Stimulated activated CD8-positive, alpha-beta memory T cell treated with anti-CD3 and anti-CD28 coated beads, Interleukin-7, amount 100 ng/mL, for 48 hours (primary cell): Measurements from ENCODE around the gene AP2A2.
"Not testable (repeated sequence)": the region's sequence is repeated elsewhere in the genome, so short reads cannot be mapped to it uniquely, and the experiment has no call there.

Experiments
- DNase-seq, 2 donors: peaks; one replicate each; pipeline ENCODE4 v3.0.0-alpha.2; 2020; ENCODE audit warnings: low read depth in 1 of 2; ENCODE audit errors: extremely low read depth in 1 of 2

AP2A2 gene

GRCh38 chr11:971731-972365 is 46.2 kb downstream of the AP2A2 start:
- no peak for DNase-seq

DNA sequence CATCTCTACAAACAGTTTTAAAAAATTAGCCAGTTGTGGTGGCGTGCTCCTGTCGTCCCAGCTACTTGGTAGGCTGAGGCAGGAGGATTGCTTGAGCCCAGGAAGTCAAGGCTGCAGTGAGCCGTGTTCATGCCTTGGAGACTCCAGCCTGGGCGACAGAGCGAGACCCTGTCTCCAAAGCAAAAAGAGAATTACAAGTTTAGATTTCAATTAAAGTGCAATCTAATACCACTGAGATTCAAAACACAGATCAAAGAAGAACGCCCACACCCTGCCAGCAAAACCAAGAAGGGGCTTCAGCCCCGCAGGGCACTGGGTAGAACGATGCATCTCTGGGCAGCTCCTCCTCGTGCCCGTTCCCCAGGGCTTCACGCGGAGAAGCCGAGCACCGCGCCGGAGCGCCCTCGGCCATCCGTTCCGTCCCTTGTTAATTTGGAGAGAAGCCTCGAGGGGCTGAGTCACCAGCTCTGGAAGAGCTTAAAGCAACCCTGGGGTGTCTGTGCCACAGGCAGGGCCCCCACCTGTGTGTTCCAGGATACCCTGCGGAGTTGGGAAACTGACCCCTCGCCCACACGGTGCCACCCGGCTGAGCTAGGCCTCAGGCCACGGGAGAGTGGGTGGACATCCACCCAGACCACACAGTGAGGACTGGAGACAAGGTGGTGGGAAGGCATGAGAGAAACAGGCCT is 47.0 kb downstream of the AP2A2 start:
- no peak for DNase-seq

- DNase-seq: no peak
Measured at GRCh38 chr11:973237-973636, 47.6 kb downstream of the AP2A2 start.

DNA sequence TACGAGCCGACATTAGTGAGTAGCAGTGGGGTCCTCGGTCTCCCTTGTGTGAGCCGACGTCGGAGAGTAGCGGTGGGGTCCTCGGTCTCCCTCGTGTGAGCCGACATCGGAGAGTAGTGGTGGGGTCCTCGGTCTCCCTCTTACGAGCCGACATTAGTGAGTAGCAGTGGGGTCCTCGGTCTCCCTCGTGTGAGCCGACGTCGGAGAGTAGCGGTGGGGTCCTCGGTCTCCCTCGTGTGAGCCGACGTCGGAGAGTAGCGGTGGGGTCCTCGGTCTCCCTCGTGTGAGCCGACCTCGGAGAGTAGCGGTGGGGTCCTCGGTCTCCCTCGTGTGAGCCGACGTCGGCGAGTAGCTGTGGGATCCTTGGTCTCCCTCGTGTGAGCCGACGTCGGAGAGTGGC is 49.7 kb downstream of the AP2A2 start:
- not testable (repeated sequence) for DNase-seq

DNA sequence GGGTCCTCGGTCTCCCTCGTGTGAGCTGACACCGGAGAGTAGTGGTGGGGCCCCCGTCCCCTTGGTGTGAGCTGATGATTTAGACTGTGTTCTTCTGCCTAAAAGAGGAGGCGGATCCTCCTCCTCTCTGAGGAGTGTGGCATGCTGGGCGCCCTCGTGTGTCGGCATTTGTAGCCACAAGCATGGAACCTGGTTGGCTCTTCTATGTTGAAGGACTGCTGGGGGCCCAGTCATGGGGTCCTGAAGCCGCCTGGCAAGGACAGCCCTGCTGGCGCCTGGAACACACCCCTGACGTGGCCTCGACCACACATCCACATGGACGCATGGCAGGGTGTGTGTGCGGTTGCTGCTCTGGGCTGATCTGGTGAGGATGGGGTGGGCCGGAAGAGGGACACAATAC is 50.2 kb downstream of the AP2A2 start:
- no peak for DNase-seq

DNA sequence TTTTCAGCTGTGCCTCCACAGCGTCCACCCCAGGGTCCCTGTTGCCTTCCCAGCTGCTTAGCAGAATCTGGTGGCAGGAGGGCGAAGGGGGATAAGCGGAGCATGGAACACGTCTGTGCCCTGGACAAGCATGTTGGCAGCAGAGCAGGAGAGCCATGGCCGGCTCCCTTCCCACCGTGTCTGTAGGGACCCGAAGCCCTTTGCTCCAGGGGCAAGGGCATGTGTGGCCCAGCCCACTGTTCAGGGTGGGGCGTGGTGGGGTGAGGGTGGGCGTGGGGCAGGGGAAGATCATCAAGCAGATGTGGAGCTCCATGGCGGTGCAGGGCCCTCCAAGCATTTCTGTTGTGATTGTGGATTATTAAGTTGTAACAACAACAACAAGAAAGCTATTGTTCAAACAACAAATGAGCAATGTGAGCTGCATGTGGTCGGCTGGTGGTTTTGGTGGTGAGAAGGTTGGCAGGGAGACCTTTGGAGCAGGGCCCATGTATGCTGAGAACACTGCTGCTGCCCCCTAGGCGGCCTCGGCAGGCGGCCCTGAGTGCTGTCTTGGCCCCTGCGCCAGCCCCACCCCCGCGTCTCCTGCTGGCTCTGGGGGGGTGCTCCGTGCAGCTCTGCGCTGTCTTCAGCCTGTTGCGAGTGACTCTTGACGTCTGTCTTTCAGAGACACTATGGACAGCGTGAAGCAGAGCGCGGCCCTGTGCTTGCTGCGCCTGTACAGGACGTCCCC is 50.9 kb downstream of the AP2A2 start:
- DNase-seq: no peak

DNA sequence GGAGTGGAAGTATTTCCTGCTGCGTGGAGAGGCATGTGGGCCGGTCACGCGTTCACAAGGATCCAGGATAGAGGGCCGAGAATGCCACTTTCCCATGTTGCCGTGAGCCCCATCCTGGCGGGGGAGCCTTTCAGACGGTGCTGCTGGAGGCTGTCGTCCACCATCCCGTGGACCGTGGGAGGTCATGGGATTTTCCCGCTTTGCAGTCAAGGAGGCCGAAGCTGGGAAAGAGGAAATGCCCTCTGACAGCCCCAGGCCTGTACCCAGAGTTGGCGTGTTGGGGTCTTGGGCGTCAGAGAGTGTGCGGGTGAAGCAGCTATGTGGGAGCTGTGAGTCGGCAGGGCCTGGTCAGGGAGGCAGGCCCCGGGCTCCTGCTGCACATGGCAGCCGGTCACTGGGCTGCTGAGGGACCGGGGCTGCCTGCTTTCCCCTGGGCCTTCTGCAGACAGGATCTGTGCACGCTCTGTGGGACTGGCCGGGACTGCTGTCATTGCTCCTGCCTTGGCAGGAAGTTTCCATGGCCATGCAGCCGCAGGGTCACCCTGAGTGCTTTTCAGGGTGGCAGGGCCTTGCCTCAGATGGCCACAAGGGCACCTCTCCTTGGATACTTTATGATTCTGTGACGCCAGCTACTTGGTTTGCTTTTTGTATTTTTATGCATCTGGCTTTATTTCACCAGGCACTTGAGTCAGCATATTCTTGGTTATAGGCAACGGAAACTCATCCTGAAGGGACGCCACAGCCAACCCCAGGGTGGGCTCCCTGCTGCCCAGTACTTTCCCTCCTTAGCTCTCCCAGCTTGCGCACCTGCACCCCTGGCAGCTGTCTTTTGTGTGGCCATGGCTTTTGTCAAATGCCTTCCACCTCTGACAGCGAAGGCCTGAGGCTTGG is 52.4 kb downstream of the AP2A2 start:
- no peak for DNase-seq

DNA sequence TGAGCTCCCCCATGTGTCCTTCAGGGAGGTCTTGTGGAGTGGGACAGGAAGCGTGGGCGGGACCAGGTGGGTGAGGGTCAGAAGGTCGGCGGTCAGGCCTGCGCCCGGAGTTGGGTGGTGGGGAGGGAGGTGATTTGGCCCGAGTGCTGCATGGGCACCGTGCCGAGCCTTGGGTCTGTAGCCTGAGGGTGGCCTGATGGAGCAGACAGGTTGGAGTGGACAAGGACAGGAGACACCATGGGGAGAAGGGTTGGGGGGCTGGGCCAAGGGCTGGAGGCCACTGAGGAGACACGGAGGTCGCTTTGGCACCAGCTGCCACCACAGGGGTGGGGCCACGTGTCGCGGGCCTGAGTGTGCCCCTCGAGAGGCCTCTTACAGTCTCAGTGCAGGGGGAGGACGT is 53.1 kb downstream of the AP2A2 start:
- DNase-seq: no peak

DNA sequence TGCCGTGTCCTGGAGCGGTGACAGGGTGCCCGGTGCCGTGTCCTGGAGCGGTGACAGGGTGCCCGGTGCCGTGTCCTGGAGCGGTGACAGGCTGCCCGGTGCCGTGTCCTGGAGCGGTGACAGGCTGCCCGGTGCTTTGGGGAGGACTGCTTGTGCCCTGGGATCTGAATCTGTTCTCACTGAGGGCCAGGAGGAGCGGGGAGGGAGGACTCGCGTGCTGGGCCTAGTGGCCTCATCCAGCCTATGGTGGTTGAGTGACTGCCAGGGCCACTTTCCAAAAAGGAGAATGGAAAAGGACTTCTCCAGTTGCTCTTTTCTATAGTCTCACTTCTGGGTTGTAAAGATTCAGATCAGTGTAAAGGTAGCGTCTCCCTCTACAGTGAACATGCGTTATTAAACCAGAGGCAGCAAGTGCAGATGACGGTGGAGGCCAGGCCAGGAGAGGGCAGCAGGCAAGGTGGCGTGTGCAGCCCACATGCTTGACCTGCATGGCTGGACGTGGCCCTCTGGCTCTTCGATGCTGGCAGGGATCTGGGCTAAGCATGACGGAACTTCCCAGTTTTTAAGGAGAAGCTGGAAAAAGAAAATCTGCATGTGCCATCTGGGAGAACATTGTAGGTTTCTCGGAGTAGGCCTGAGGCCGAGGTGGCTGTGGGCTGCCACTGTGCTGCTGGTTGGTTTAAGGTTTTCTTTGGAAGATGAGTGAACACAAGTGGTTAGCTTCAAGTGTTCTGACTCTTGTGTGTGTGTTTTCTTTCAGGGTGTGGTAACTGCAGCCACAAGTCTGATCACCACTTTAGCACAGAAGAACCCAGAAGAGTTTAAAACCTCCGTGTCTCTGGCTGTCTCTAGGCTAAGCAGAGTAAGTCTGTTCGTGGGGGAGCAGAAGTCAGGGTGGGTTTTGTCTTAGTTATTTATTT is 55.0 kb downstream of the AP2A2 start:
- DNase-seq: no peak

- no peak for DNase-seq
Measured at GRCh38 chr11:981764-982163, 56.1 kb downstream of the AP2A2 start.

DNA sequence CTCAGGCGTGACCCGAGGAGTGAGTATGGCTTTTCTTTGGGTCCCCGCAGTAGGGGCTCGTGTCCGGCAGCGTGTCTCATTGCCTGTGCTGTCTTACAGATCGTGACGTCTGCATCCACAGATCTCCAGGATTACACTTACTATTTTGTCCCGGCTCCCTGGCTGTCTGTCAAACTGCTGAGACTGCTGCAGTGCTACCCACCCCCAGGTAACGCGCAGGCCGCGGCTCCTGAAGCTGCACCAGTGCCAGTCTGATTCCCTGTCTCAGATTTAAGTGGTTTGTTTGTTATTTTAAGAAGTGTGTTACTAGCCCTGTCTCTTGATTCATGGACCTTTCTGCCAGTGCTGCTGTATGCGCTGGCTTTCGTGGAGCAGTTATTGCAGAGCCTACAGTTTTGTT is 58.9 kb downstream of the AP2A2 start:
- DNase-seq: no peak

- DNase-seq: no peak
Measured at GRCh38 chr11:985406-985805, 59.7 kb downstream of the AP2A2 start.

- no peak for DNase-seq
Measured at GRCh38 chr11:985848-986247, 60.2 kb downstream of the AP2A2 start.

DNA sequence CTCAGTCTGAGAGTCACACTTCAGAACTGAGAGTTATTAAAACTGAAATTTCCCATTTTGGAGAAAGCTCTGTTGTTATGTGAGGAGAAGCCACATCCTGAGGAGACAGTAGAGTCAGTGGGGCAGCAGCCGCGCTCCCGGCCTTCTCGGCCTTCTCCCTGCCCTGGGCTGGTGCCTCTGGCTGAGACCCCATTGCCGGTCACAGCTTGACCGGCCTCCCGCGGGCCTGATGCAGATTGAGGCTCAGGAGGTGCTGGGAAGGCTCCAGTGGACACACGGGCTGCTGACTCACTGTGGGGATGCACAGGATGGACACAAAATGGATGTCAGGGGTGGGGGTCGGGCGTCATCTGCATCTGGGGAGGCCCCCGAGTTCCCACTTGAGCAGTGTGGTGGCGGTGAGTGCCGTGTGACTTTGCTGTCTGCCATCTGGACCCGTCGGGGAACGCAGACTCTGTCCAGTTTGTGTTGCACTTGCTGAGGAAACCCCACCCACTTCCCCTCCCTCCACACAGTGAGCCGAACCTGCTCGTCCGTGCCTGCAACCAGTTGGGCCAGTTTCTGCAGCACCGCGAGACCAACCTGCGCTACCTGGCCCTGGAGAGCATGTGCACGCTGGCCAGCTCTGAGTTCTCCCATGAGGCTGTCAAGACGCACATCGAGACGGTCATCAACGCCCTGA is 60.7 kb downstream of the AP2A2 start:
- no peak for DNase-seq

- DNase-seq: no peak
Measured at GRCh38 chr11:986952-987305, 61.3 kb downstream of the AP2A2 start.

DNA sequence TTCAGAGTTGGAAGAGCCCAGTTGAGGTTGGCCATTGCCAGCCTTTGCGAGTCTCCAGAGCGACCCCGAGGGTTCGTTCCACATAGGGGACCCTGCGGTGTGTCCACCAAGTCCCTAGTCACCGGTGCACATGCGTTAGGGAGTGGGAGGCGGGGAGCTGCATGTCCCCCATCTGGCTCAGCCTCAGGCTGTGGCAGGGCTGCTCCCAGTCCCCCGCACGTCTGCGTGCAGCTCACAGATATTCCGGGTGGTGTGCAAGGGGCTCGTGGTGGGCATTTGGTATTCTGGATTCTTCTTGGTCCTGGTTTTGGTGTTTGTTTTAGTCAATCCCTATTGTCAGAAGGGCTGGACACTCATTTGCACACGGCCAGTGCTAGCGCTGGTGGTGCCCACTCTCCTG is 62.0 kb downstream of the AP2A2 start:
- DNase-seq: no peak

DNA sequence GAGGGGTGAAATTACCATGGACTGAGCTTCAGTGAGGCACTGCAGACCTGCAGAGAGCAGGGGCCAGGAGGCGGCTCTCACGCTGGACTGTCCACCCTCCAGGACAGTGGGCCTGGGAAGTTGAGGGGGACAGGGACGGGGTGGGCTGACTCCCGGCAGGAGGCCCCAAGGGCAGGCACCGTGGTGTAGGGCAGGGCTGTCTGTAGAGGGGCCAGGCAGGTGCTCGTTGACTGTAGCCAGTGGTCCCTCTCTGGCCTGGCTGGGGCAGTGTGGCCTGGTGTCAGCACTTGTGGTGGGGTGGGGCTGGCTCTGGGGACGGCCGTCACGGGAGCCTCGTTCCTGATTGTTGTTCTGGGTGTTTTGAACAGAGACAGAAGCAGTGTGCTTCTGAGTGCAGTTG is 64.4 kb downstream of the AP2A2 start:
- DNase-seq: no peak

- no peak for DNase-seq
Measured at GRCh38 chr11:991034-991433, 65.4 kb downstream of the AP2A2 start.

GRCh38 chr11:991711-992307 is 66.1 kb downstream of the AP2A2 start:
- DNase-seq: no peak
